H54 (cell line): Measurements from ENCODE around the gene PLCG1.

Experiments
- DNase-seq: peaks from one replicate; pipeline ENCODE4 v3.0.0; 2011; ENCODE audit warnings: low spot score, mixed read lengths; ENCODE audit not compliant: insufficient read length
- FAIRE-seq: peaks from 3 replicates; lab custom pipeline; 2011; peaks lifted over from hg19 to GRCh38; lab: Jason Lieb, UNC
- POLR2A ChIP-seq: IDR thresholded peaks from 2 replicates; pipeline ENCODE4 v1.6.1; 2011; ENCODE audit warnings: low read depth, mild to moderate bottlenecking, low read length

PLCG1 gene

DNA sequence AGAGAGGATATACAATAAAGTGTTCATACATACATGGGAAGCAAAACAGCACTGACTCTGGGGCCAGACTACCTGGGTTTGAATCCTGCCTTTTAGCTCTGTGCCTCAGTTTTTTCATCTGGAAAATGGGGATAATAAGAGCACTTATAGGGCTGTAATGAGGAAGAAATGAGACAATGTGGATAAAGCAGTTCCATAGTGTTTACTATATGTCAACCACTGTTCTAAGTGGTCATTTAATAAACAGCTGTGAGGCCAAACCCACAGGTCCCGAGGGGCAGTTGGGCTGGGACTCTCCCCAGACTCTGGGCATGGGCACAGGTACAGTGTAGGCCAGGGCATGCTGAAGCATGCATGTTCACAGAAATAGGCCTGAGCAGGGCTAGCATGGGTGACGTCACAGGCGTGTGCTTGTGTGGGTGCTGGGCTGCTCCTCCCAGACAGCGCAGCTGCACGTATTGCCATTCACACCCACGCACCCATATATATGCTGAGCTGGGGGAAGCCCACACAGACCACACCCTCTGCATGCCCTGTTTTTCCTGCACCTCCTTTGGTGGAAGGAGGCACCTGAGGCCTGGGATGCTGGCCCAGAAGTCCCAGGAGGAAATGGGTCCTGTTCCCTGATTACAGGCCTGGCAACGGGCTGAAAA lies 3.5 kb upstream of the PLCG1 start:
- no peak for TF ChIP-seq POLR2A
- no peak for FAIRE-seq
- no peak for DNase-seq

DNA sequence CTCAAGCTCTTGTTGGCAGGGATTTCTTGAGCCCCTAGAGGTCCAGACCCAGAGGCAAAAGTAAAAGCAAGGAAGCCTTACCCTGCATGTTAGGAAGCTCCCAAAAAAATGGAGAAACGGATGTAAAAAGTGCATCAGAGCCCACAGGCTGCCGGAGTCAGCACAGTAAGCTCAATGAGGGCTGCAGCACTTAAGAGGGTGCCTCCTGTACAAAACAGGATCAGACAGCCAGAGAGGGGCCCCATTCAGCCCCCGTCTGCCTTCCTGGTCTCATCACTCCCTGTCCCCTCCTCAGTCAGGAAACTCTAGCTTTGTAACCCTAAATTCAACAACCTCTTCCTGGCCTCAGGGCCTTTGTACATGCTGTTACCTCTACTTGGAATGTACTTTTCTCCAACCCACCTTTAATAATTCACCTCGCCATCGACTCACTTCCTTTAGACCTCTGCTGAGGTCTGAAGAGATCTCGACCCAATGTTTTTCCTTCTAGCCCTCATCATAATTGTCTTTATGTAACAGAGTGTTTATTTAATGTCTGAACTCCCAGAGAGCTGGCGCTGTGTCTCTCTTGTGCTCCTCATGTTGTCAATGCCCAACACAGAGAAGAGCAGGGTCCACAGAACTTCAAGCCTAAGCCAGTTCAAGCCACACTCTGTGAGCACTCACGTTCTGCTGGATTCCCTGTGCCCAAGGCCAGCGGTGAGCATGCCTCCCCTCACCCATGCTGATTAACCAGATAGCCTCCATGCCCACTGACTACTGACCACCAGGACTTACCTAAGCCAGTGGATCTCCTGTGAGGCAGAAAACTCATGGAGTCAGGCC lies 2.8 kb upstream of the PLCG1 start:
- DNase-seq: no peak
- TF ChIP-seq POLR2A: no peak
- FAIRE-seq: no peak

DNA sequence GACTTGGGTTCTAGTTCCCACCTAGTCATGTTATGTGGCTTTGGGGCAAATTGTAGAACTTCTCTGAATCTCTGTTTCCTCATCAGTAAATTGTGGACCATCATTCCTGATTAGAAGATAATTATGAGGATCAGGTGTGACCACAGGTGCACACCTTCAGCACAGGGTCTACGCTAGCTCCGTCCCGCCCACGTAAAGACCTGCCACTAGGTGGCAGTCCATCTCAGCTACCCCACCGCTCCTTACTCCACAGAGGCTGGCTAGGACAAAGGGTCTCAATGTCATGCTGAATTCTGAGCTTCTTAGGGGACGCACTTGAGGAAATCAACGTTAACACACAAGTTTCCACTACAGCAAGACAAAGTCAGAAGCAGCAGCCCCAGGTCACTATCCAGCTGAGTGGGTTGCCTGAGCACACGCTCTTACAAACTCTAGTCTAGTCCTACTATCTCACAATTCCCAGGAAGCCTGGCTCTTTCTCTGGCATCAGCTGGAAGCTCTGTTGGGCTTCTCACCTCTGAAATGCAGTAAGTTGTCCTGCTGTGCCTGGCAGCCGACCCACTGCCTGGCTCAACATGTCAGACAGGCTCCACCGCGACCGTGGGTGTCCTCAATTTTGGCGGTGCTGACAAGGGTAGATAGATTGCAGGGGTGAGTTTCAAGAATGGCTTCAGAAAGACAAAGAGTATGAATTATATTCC lies 2.0 kb upstream of the PLCG1 start:
- TF ChIP-seq POLR2A: no peak
- FAIRE-seq: no peak
- DNase-seq: no peak

DNA sequence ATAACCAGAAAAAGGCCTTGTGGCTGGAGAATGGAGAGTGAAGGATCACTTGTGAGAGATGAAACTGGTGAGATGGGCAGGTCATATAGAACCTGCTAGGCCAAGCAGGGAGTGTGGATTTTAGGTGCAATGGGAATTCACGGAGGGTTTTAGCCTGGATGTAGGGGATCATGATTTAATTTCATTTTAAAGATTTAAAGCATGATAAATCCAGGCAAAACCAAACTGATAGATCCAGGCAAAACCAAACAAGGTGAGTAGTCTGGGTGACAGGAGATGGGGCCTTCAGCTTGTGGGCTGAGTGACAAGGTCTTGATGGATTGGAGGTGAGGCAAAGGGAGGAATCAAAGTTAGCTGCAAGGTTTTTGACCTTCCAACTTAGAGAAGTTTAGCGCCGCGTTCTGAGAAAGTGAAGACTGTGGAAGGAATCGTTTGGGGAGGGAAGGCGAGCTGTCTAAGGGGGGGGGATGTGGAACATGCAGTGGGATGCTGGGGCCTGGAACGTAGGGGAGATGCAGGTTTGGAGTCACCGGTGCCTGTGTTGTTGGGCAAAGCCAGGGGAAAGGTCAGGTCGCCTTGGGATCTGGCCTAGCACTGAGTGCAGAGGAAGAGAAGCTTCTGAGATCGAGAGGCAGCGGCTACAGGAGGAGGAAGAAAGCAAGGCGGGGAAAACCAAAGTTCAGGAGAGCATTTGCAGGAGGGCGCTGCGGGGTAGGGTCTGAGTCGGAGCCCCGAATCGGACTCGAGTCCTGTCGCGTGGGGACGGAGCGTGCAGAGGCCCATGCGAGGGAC lies 1.3 kb upstream of the PLCG1 start:
- TF ChIP-seq POLR2A: no peak
- FAIRE-seq (no peak), DNase-seq (no peak)

DNA sequence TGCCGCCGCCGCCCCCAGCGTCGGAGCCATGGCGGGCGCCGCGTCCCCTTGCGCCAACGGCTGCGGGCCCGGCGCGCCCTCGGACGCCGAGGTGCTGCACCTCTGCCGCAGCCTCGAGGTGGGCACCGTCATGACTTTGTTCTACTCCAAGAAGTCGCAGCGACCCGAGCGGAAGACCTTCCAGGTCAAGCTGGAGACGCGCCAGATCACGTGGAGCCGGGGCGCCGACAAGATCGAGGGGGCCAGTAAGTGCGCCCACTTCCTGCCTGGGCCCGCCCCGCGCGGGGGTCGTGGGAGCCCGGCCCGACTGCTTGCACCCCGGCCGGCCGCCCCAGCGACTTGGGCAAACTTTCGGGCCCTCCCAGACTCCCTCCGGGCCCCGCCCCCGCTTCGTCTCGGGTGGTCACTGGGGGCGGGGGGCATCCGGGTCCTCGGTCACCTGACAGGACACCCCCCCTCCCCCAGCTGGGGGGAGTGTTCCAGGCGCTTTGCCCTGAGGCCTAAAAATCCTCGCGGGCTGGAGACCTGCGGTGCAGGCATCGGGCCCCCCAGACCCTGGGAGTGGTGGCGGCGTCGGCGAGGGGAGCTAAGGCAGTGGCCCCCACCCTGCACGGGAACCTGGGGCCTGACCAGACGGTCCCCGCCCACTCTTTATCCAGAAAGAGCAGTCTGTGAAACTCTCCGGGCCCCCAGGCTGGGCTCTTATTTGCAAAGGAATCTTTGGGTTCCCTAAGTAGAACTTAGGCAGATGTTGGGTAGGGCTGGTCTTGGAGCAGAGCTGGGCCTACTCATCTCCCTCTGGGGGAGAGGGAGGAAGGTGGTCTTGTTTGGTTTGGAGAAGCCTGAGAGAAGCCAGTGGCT lies 501 bp downstream of the PLCG1 start:
- TF ChIP-seq POLR2A: no peak
- DNase-seq (peak; percentile 66), FAIRE-seq (no peak)

DNA sequence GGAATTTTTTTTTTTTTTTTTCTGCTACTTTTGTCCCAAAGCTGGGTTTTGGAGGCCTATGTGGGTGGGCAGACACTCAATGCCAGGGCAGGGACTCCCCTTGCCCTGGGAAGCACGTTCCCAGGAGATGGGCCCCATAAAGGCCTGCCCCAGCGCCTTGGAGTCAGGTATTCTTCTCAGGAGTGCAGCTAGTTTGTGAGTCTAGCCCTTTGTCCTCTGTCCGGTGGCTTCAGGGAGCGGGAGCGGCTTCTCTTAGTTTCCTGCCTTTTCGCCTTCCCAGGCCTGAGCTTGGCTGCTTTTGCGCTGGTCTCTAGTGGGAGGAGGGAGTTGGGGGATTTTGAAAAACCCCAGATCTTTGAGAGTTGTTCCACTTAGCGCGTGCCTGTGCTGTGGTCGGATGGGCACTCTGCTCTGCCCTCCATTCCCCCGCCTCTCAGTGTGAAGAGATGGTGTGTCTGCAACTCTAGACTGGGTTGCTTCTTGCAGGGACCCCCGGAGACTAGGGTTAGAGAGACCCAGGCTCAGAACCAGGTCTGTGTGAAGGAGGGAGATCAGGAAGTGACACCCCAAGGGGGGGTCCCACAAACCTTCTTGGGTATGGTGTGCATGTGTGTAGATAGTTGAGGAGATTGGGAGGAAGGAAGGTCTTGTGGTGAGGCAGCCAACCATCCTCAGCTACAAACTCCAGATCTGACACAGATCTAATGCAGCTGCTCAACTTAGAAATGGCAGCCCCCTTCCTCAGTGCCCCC lies 1.3 kb downstream of the PLCG1 start:
- TF ChIP-seq POLR2A: no peak
- FAIRE-seq (no peak), DNase-seq (no peak)

DNA sequence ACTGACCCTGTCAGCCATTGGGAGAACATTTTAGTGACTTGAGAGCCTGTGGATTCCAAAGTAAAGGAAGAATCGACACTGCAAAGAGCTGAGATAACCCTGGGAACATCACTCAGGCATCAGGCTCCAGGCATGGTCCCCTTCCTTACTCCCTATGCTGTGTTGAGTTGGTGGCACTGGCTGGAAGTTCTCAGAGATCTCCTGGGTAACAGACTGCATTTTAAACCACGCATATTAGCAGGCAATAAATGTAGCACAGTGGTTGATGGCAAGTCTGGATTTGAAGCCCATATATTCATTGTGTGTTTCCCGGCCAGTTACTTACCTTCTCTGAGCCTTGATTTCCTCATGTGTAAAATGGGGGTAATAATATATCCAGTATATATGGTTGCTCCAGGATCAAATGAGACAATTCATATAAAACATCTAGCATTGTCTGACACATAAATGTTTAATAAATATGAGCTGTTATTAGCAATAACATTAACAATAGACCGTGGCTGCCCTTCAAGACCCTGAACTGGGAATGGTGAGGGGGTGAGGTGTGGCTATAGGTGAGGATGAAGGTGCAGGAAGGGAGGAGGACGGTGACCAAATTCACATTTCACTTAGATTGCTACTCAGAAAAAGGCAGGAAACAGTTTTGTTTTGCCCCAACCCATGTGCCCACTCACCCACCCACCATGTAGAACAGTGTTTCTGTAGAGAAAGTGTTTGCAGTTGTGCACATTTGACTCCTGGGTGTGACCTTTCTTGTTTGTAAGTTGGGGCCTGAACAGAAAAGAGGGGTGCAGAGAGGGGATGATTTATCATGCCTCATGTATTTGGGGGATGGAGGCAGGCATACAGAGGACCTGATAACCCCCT lies 2.1 kb downstream of the PLCG1 start:
- DNase-seq: no peak
- no peak for FAIRE-seq
- no peak for TF ChIP-seq POLR2A

DNA sequence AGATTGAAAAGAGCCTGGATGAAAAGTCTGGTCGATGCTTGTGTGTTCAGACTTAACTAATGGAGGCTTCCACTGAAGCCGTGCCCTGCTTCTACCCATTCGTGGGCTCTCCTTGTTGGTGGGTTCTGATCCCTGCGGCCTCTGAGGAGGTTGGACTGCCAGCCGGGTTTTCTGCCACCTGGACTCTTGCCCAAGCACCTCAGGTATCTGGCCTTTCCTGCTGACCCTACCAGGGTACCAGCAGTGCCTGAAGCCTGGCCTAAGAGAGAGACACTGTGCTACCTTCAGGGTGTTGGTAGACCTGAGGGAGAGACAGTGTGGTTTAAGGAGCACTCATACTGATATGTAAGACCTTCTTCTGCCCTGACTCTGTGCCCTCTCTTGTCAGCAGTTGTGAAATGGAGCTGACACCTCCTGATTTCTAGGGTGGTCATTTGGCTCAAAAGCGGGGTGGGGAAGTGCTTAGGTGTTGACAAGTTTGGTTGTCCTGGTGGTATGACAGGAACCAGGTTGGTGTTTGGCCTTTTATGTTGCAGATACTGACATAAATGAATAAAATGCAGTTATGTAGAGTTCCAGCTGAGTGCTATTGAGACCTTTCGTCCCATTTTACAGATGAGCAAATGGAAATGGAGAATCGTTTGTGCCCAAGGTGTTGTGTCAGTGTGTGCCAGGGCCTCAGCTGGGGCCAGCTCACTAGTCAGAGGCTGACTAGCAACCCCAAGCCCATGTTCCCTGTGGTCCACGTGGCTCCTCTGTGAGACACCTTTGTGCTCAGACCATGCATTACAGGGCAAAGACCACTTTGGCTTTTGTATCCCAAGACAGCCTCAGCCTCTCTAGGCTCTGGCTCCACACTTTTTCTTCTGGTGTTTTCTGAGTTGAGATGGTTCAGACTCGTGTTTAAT lies 3.1 kb downstream of the PLCG1 start:
- no peak for FAIRE-seq

DNA sequence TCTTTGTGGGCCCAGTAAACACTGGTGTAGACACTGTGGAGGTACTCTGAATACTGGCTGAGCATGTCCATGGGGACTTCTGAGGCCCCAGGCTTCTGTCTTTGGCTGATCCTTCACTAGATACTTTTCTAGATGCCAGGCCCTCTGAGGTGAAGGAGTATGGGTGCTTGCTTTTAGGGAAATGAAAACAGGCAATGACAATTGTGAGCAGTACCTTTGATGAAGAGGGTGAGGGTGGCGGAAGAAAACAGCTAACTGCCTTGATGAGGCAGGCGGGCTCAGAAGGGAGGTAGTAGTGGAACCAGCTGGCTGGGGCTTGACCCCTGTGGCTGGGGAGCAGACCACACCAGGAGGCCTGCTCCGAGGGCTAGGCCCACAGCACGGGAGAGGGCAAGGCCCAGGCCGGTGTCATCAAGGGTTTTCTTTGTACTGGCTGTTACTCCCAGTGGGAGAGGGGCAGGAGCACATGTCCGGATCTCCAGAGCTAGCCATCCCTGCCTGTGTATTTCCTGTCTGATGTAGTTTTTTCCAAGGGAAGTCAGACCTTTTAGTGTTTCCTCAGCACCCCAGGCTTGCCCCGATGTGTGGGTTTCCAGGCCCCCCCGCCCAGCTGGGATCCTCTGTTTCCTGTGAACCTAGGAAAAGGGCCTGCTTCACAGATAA lies 3.9 kb downstream of the PLCG1 start:
- DNase-seq: no peak
- TF ChIP-seq POLR2A: no peak
- no peak for FAIRE-seq

More for the DNA sequence above, 3.1 kb downstream of the PLCG1 start:
- DNase-seq: no peak
- TF ChIP-seq POLR2A: no peak

DNA sequence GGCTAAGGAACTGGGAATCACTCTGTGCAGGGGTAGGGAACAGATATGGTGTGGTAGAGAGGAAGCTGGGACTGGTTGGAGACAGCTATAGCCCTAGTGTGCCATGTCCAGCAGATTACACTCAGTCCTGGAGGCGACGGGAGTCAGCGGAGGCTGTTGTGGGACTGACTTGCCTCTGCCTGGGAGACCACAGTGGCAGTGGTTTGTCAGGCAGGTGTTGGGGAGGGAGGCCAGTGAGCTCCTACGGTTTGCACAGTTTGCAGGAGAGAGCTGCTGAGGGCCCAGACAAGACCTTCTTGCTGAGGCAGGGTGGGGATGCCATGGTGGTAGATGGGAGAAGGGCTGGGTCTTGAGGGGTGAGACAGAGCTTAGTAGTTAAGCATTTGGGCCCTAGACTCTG lies 4.9 kb downstream of the PLCG1 start:
- no peak for TF ChIP-seq POLR2A
- FAIRE-seq: no peak

More for the DNA sequence above, 4.9 kb downstream of the PLCG1 start:
- DNase-seq: no peak
